Esophagus squamous epithelium (tissue), 4 donors: ENCODE data around the gene ZWILCH.
"Not testable (repeated sequence)": the region's sequence is repeated elsewhere in the genome, so short reads cannot be mapped to it uniquely, and the experiment has no call there.

Source experiments
- CTCF ChIP-seq, 6 experiments: fragments of 450-650 bp in 4 of 6; fragments of 200-600 bp in 2 of 6; sonication (generic) in 2 of 6; IDR thresholded peaks; one replicate each; pipeline ENCODE4 v1.5.1; 2016 to 2019; ENCODE audit warnings: antibody characterized with exemption in 6 of 6, mild to moderate bottlenecking in 4 of 6, moderate library complexity in 4 of 6
- POLR2A ChIP-seq, 4 donors: fragments of 450-650 bp; IDR thresholded peaks; one replicate each; pipeline ENCODE4 v1.6.1; 2017; ENCODE audit warnings: antibody characterized with exemption in 4 of 4, mild to moderate bottlenecking in 4 of 4, moderate library complexity in 3 of 4

GRCh38 chr15:66470825-66471224 lies 34.3 kb upstream of the ZWILCH start:
- not testable (repeated sequence) for TF ChIP-seq CTCF, POLR2A (IDR thresholded peaks at IDR 0.05)
